Keratinocyte (primary cell): ENCODE results near the gene GHRH. TPM values are rescaled to one million over a fixed set of nuclear protein-coding genes. Genes with fewer than 3 reads are reported as not detected.

ENCODE experiments used
- DNase-seq: peaks from one replicate; pipeline ENCODE4 v3.0.0-alpha.2; 2011; ENCODE audit warnings: low read depth, missing footprints, low spot score
- FAIRE-seq: peaks from 2 replicates; lab custom pipeline; 2011; peaks lifted over from hg19 to GRCh38; lab: Jason Lieb, UNC
- H2AFZ ChIP-seq: 2 replicates; pipeline ENCODE4 v1.6.0; 2012; ENCODE audit warnings: low read length, control low read depth, inconsistent platforms; ENCODE audit not compliant: control insufficient read depth
- H3K27ac ChIP-seq: 2 replicates; pipeline ENCODE4 v1.5.1; 2011; ENCODE audit warnings: low read length; ENCODE audit not compliant: control insufficient read depth, insufficient read depth
- H3K27me3 ChIP-seq: 3 replicates; pipeline ENCODE4 v1.6.0; 2011; ENCODE audit warnings: low read length; ENCODE audit not compliant: control insufficient read depth, insufficient read depth; ENCODE audit errors: extremely low read depth
- H3K36me3 ChIP-seq, 2 experiments: 2 replicates in 1 of 2; 3 replicates in 1 of 2; pipeline ENCODE4 v1.5.1; 2011; ENCODE audit warnings: low read length in 2 of 2, mild to moderate bottlenecking in 1 of 2; ENCODE audit not compliant: control insufficient read depth in 2 of 2, insufficient read depth in 2 of 2; ENCODE audit errors: extremely low read depth in 1 of 2
- H3K4me1 ChIP-seq: 3 replicates; pipeline ENCODE4 v1.5.1; 2011; ENCODE audit warnings: low read length; ENCODE audit not compliant: control insufficient read depth, insufficient read depth; ENCODE audit errors: extremely low read depth
- H3K4me2 ChIP-seq: 3 replicates; pipeline ENCODE4 v1.6.0; 2011; ENCODE audit warnings: low read depth, low read length; ENCODE audit not compliant: control insufficient read depth, insufficient read depth; ENCODE audit errors: extremely low read depth
- H3K4me3 ChIP-seq, 3 experiments: fragments of 200-600 bp in 1 of 3; sonication (generic) in 1 of 3; 2 replicates in 2 of 3; 3 replicates in 1 of 3; pipeline ENCODE4 v1.5.1; 2011 to 2016; ENCODE audit warnings: low read length in 3 of 3, mild to moderate bottlenecking in 3 of 3, control low read depth in 2 of 3, inconsistent platforms in 1 of 3, low read depth in 1 of 3, mixed read lengths in 1 of 3, mixed run types in 1 of 3, moderate library complexity in 1 of 3; ENCODE audit not compliant: control insufficient read depth in 2 of 3, insufficient read depth in 2 of 3; ENCODE audit errors: extremely low read depth in 1 of 3
- H3K79me2 ChIP-seq: 2 replicates; pipeline ENCODE4 v1.6.0; 2012; ENCODE audit warnings: low read length; ENCODE audit not compliant: control insufficient read depth, insufficient read depth
- H3K9ac ChIP-seq: 3 replicates; pipeline ENCODE4 v1.6.0; 2011; ENCODE audit warnings: low read length; ENCODE audit not compliant: control insufficient read depth, insufficient read depth; ENCODE audit errors: extremely low read depth
- H3K9me1 ChIP-seq: 3 replicates; pipeline ENCODE4 v1.6.0; 2011; ENCODE audit warnings: low read length; ENCODE audit not compliant: control insufficient read depth, insufficient read depth; ENCODE audit errors: extremely low read depth
- H3K9me3 ChIP-seq: 2 replicates; pipeline ENCODE4 v1.5.1; 2012; ENCODE audit warnings: low read depth, low read length; ENCODE audit not compliant: control insufficient read depth
- H4K20me1 ChIP-seq: 3 replicates; pipeline ENCODE4 v1.6.0; 2011; ENCODE audit warnings: low read length; ENCODE audit not compliant: control insufficient read depth, insufficient read depth; ENCODE audit errors: extremely low read depth
- CTCF ChIP-seq, 3 experiments: IDR thresholded peaks in 1 of 3; conservative IDR thresholded peaks in 1 of 3; optimal IDR thresholded peaks in 1 of 3; 2 replicates in 2 of 3; 3 replicates in 1 of 3; pipeline versions ENCODE3 to v1.5.1; 2011; ENCODE audit warnings: low read length in 3 of 3, mild to moderate bottlenecking in 3 of 3, moderate library complexity in 2 of 3, control low read depth in 1 of 3, inconsistent platforms in 1 of 3; ENCODE audit not compliant: insufficient read depth in 2 of 3; ENCODE audit errors: extremely low read depth in 1 of 3
- EZH2 ChIP-seq: IDR thresholded peaks from one replicate; pipeline ENCODE4 v1.6.1; 2012; ENCODE audit warnings: inconsistent platforms, mild to moderate bottlenecking, low read length, moderate library complexity
- dilution Hi-C: fragments of 300-500 bp; cut with MboI; formaldehyde crosslinking; loops from one replicate; pipeline ENCODE4 v1.7.0; 2020; ENCODE audit warnings: low sequenced_read_pairs; ENCODE audit not compliant: extremely low pct_ligation_motif_present
- polyA plus RNA-seq, 5 experiments: library from polyadenylated mRNA; depleted of rRNA in 3 of 5; stranded (reverse) in 3 of 5; stranded (forward) in 1 of 5; unstranded in 1 of 5; fragments of >200 nt; gene quantifications; 1 replicate in 1 of 5; 2 replicates in 3 of 5; 3 replicates in 1 of 5; pipeline versions ENCODE4 v1.2.1 to v1.2.3, GENCODE V29; 2011 to 2012; ENCODE audit warnings: missing spikeins in 2 of 5, low read depth in 1 of 5, low replicate concordance in 1 of 5

The GHRH gene
- polyA plus RNA-seq, 1 donor (not counting 4 experiments of a cell fraction or from before 2014, with no cell fraction given), result not detected

GRCh38 chr20:37273988-37274387 lies 12.4 kb upstream of the GHRH start:
- no peaks in the 10 kb centered on the region for H3K27me3 ChIP-seq
- H3K9ac ChIP-seq, result no peak overlapping the region
- dilution Hi-C loops, result loop anchor here (25.0 kb wide), 1 partner anchor 213 kb away; no protein-coding TSS in a partner anchor
- DNase-seq (no peak), FAIRE-seq (no peak)
- no peak overlapping the region for H3K4me3 ChIP-seq
- no peak overlapping the region for H3K27ac ChIP-seq
- H3K9me3 ChIP-seq, result no peaks in the 10 kb centered on the region
- H2AFZ ChIP-seq, result no peak overlapping the region
- TF ChIP-seq EZH2, result no peak
- TF ChIP-seq CTCF (optimal IDR thresholded peaks at IDR 0.05 in 1 of 3, IDR thresholded peaks at IDR 0.05 in 1 of 3, conservative IDR thresholded peaks at IDR 0.05 in 1 of 3; ENCODE audit: extremely low read depth in 1 of 3, insufficient read depth in 2 of 3, low read length in 3 of 3), result no peak
- H3K36me3 ChIP-seq, result no peaks in the 10 kb centered on the region
- no peaks in the 10 kb centered on the region for H3K9me1 ChIP-seq
- H3K4me1 ChIP-seq, result peaks cover 8% of the 10 kb centered on the region
- no peaks in the 10 kb centered on the region for H4K20me1 ChIP-seq
- H3K79me2 ChIP-seq, result no peaks in the 10 kb centered on the region
- H3K4me2 ChIP-seq, result no peak overlapping the region

GRCh38 chr20:37271421-37271768 lies 9.8 kb upstream of the GHRH start:
- H3K4me2 ChIP-seq, result no peak overlapping the region
- H3K27ac ChIP-seq, result no peak overlapping the region
- H3K4me3 ChIP-seq, result no peak overlapping the region
- no peak overlapping the region for H3K9ac ChIP-seq
- no peak overlapping the region for H2AFZ ChIP-seq
- TF ChIP-seq EZH2 (no peak), CTCF (optimal IDR thresholded peaks at IDR 0.05 in 1 of 3, IDR thresholded peaks at IDR 0.05 in 1 of 3, conservative IDR thresholded peaks at IDR 0.05 in 1 of 3; ENCODE audit: extremely low read depth in 1 of 3, insufficient read depth in 2 of 3, low read length in 3 of 3) (no peak)
- dilution Hi-C loops, result loop anchor here (25.0 kb wide), 1 partner anchor 216 kb away; no protein-coding TSS in a partner anchor
- H3K9me1 ChIP-seq, result no peaks in the 10 kb centered on the region
- H3K9me3 ChIP-seq, result no peaks in the 10 kb centered on the region
- H3K4me1 ChIP-seq, result peaks cover 3% of the 10 kb centered on the region
- no peak for FAIRE-seq
- no peaks in the 10 kb centered on the region for H3K79me2 ChIP-seq
- no peaks in the 10 kb centered on the region for H4K20me1 ChIP-seq
- no peaks in the 10 kb centered on the region for H3K36me3 ChIP-seq
- DNase-seq, result no peak
- H3K27me3 ChIP-seq, result no peaks in the 10 kb centered on the region
